Astrocyte of the cerebellum (primary cell): ENCODE measurements around the gene GAL3ST2.

ENCODE experiments used
- DNase-seq: peaks from one replicate; pipeline ENCODE4 v3.0.0-alpha.2; 2011; ENCODE audit warnings: low read depth
- H3K4me3 ChIP-seq: 2 replicates; pipeline ENCODE4 v1.5.1; 2011; ENCODE audit warnings: mild to moderate bottlenecking, low read depth, low read length, moderate library complexity
- CTCF ChIP-seq: IDR thresholded peaks from 2 replicates; pipeline ENCODE4 v1.5.1; 2012; ENCODE audit warnings: low read length, low read depth, moderate library complexity, mild to moderate bottlenecking; ENCODE audit errors: missing control alignments
- in situ Hi-C: cut with HindIII; loops from 2 replicates; pipeline ENCODE4 v1.10.0; 2017; ENCODE audit warnings: low sequenced_read_pairs

The GAL3ST2 gene

GRCh38 chr2:241844831-241845578 is 68.4 kb downstream of the GAL3ST2 start:
- in situ Hi-C loops: no loop called here
- no peak for DNase-seq
- no peak for TF ChIP-seq CTCF
- H3K4me3 ChIP-seq: no peak overlapping the region

- no peak for TF ChIP-seq CTCF
Observed at GRCh38 chr2:241846406-241846805, 69.8 kb downstream of the GAL3ST2 start.

GRCh38 chr2:241848761-241849615 is 72.4 kb downstream of the GAL3ST2 start:
- DNase-seq: no peak
- TF ChIP-seq CTCF: no peak
- no peak overlapping the region for H3K4me3 ChIP-seq
- in situ Hi-C loops: no loop called here

More at GRCh38 chr2:241846406-241846805, 69.8 kb downstream of the GAL3ST2 start:
- no peak overlapping the region for H3K4me3 ChIP-seq
- no peak for DNase-seq
- in situ Hi-C loops: no loop called here

DNA sequence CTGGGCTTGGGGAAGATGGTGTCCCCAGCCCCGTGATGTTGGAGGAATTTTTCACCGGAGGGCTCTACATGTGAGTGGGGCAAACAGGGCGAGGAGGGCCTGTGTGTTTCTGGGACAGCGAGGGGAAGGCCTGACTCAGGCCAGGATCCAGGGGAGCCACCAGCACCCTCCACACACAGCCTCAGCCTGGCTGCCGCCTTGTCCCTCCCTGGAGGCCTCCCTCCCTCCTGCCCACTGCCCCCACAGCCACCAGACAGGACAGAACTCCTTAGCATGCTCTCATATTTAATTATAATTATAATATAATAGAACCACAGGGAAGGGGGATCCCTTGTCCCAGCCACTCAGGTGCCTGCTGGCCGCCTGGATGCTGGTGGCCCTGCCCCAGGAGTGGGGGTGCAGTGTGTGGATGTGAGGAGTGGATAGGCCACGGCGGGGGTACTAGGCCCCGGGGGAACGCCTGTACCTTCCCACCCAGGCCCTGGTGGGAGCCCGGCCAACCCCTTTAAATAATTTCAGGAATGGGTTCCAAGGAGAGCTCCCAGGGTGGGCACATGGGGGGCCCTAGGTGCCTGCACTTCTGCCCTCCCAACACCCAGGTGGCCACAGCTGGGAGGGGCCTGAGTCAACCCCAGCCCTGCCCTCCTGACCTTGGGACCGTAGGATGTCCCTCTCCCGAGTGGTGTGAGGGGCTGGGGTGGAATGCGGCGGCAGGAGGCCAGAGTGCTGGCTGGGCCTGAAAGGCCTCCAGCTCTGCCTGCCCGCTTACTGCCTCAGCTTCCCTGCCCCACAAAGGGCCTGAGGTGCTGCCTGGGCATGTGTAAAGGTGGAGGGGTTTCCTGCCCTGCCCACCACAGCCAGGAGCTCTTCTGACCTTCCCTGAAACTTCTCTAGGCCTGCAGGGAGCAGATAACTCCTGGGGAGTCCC is 73.3 kb downstream of the GAL3ST2 start:
- no peak for TF ChIP-seq CTCF
- in situ Hi-C loops: no loop called here
- no peak overlapping the region for H3K4me3 ChIP-seq
- DNase-seq: no peak

DNA sequence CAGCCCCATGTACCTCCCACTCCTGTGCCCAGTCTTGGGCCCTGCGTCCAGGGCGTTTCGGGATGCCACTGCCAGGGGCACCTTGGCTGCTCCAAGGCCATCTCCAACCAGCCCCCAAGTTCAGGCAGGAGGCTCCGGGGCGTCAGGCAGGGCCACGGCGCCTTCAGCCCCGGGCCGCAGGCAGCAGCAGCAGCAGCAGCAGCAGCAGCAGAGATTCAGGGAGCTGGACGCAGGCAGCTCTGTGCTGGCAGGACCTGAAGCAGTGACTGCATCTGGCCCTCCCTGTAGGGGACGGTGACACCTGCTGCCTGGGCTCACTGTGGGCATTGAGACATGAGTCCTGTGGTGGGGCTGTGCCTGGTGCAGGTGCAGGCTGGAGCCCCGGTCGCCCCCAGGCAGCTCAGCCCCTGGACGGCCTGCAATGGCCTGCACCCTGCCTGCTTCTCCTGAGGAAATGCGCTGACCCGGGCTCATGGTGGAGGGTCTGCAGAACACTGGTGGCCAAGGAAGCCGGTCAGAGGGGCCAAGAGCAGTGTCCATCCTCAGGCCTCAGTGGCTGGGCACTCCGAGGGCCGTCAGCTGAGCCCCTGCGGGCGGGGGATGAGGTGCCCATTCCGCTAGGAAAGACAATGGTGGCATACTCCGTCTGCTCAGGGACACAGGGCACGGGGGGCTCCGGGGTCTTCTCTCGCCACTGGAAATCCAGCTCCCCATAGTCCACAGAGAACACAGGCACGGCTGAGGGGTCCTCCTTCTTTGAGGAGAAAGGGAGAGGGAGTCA is 74.1 kb downstream of the GAL3ST2 start:
- in situ Hi-C loops: no loop called here
- DNase-seq: no peak
- H3K4me3 ChIP-seq: no peak overlapping the region
- TF ChIP-seq CTCF: no peak
